Mammary epithelial cell (primary cell): ENCODE measurements around the gene ZNF827.

ENCODE experiments used
- CTCF ChIP-seq, 2 donors: IDR thresholded peaks in 1 of 2; conservative IDR thresholded peaks in 1 of 2; 2 replicates each; pipeline ENCODE4 v1.5.1; 2011 to 2012; ENCODE audit warnings: inconsistent platforms in 2 of 2, low read length in 2 of 2, mild to moderate bottlenecking in 2 of 2, control low read depth in 1 of 2, low read depth in 1 of 2; ENCODE audit not compliant: insufficient read depth in 1 of 2; ENCODE audit errors: extremely low read depth in 1 of 2
- EZH2 ChIP-seq: IDR thresholded peaks from 2 replicates; pipeline ENCODE4 v1.6.1; 2012; ENCODE audit warnings: low read length, inconsistent platforms, borderline replicate concordance

- TF ChIP-seq CTCF (conservative IDR thresholded peaks at IDR 0.05 in 1 of 2, IDR thresholded peaks at IDR 0.05 in 1 of 2; ENCODE audit: extremely low read depth in 1 of 2, insufficient read depth in 1 of 2, low read depth in 1 of 2, low read length in 2 of 2) (no peak), EZH2 (no peak)
These were observed 134.5 kb downstream of the ZNF827 start for GRCh38 chr4:145804116-145804515.
